Karpas-422 (cell line): ENCODE data around the gene THSD4. TPM values are rescaled to one million over a fixed set of nuclear protein-coding genes. Genes with fewer than 3 reads are reported as not detected.

Source experiments
- DNase-seq: peaks from one replicate; pipeline ENCODE4 v3.0.0-alpha.2; 2015
- H2AFZ ChIP-seq: fragments of 200-600 bp; sonication (generic); 2 replicates; pipeline ENCODE4 v1.6.1; 2014; ENCODE audit warnings: antibody characterized with exemption, low read length, mixed read lengths
- H3K27ac ChIP-seq: fragments of 200-600 bp; sonication (generic); 2 replicates; pipeline ENCODE4 v1.5.1; 2014; ENCODE audit warnings: mild to moderate bottlenecking, low read length, moderate library complexity
- H3K27me3 ChIP-seq: fragments of 200-600 bp; sonication (generic); 2 replicates; pipeline ENCODE4 v1.6.1; 2014; ENCODE audit warnings: low read length, mixed read lengths
- H3K36me3 ChIP-seq: fragments of 200-600 bp; sonication (generic); 2 replicates; pipeline ENCODE4 v1.6.1; 2014; ENCODE audit warnings: low read length, mixed read lengths; ENCODE audit not compliant: insufficient read depth
- H3K4me1 ChIP-seq: fragments of 200-600 bp; sonication (generic); 2 replicates; pipeline ENCODE4 v1.6.1; 2014; ENCODE audit warnings: mild to moderate bottlenecking, low read length, mixed read lengths
- H3K4me2 ChIP-seq: fragments of 200-600 bp; sonication (generic); 2 replicates; pipeline ENCODE4 v1.6.1; 2014; ENCODE audit warnings: low read length, low read depth, mild to moderate bottlenecking; ENCODE audit not compliant: poor library complexity, severe bottlenecking
- H3K4me3 ChIP-seq: fragments of 200-600 bp; sonication (generic); 2 replicates; pipeline ENCODE4 v1.5.1; 2014; ENCODE audit warnings: mild to moderate bottlenecking, antibody characterized with exemption, low read length, mixed read lengths
- H3K79me2 ChIP-seq: fragments of 200-600 bp; sonication (generic); 2 replicates; pipeline ENCODE4 v1.6.1; 2014; ENCODE audit warnings: mild to moderate bottlenecking, low read length, mixed read lengths
- H3K9ac ChIP-seq: fragments of 200-600 bp; sonication (generic); 2 replicates; pipeline ENCODE4 v1.6.0; 2014; ENCODE audit warnings: low read length
- H3K9me2 ChIP-seq: fragments of 200-600 bp; sonication (generic), shearing (Covaris generic); replicated peaks from 2 replicates; pipeline ENCODE4 v1.6.0; 2014; ENCODE audit warnings: mild to moderate bottlenecking, low read length, moderate library complexity; ENCODE audit not compliant: insufficient read depth
- H3K9me3 ChIP-seq: fragments of 300-700, 200-600 bp; sonication (generic); 2 replicates; pipeline ENCODE4 v1.6.1; 2014; ENCODE audit warnings: low read length, mixed read lengths
- H4K20me1 ChIP-seq: fragments of 200-600 bp; sonication (generic); 2 replicates; pipeline ENCODE4 v1.6.1; 2014; ENCODE audit warnings: mild to moderate bottlenecking, antibody characterized with exemption, low read length, low read depth; ENCODE audit not compliant: insufficient read depth
- total RNA-seq: library from RNA; depleted of rRNA; stranded (reverse); fragments of >200 nt; shearing (Covaris generic); gene quantifications from 2 replicates; pipeline ENCODE4 v1.2.3, GENCODE V29; 2014; ENCODE audit warnings: low replicate concordance

THSD4 gene
- total RNA-seq, 1 experiment from 2014 or later = 0.11 TPM

DNA sequence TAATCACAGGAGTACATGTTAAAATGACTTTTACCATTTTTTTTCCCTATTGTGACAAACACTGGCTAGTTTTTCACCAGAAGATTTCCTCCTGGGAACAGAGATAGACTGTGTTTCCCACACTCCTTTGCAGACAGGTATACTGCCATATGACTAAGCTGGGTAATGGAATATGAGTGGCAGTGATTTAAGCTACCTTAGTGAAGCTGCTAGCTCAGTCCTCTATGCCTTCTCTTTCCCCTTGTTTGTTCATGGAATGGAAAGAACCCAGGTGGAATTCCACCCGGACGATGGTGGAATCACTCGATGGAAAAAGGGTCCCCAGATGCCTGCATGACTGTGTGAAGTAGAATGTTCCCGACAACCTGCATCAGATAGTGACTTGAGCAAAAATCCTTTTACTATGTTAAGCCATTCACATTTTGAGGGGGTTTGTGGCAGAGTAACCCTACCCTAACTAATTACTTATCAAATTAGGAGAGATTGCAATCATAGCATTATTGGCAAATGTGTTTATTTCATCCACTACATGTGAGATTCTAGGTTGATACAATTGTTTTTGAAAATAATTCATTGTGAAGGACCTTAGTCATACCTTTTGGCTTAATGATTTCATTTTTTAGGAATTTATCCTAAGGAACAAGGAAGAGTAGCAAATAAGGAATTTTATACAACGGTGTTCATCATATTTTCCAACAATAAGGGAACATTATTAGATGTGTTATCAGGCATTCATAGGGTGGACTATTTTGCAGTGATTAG is 16.5 kb downstream of the THSD4 start:
- Histone ChIP-seq H3K36me3 (no peaks in the 10 kb centered on the region), H3K9ac (no peak overlapping the region), H3K4me1 (peaks cover 9% of the 10 kb centered on the region), H4K20me1 (no peaks in the 10 kb centered on the region), H3K4me2 (no peak overlapping the region), H3K9me2 (no peaks in the 10 kb centered on the region), H3K9me3 (no peaks in the 10 kb centered on the region), H3K79me2 (no peaks in the 10 kb centered on the region), H3K27ac (no peak overlapping the region), H2AFZ (no peak overlapping the region), H3K4me3 (no peak overlapping the region), H3K27me3 (no peaks in the 10 kb centered on the region)
- DNase-seq = no peak

DNA sequence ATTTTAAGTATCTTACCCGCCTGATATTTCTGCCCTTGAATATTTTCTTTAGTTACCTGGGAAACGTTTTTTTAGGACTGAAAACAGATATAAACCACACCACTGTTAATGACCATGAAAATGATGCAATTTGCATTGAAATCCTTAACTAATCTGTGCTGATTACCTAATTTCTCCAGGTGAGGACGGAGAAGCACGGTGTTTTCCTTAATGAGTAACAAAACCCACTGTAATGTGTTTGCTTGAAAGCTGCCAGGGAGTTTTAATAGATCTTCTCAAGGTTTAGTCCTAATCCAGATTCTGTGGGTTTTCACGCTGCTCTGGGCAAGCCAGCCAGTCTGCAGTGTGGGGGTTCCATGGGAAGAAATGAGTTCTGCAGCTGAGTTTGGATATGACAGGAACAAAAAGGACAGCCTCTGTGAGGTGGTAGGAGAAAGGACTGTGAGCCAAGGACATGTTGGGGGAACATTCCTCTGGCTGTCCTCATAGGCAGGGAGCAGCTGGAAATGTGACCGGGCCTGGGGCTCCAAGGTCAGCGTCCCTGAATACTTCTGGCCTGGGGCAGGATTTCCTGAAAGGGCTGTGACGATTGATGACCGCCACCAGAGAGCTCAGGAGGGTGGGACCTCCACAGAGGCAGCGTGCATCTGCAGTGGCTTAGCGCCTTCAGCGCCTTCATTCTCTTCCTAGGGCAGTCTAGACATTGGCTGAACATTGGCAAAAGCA is 18.6 kb downstream of the THSD4 start:
- no peaks in the 10 kb centered on the region for H3K9me2 ChIP-seq
- H3K4me3 ChIP-seq = no peak overlapping the region
- no peak for DNase-seq
- H3K27me3 ChIP-seq = no peaks in the 10 kb centered on the region
- no peak overlapping the region for H3K4me2 ChIP-seq
- no peak overlapping the region for H3K27ac ChIP-seq
- H3K79me2 ChIP-seq = no peaks in the 10 kb centered on the region
- no peak overlapping the region for H2AFZ ChIP-seq
- no peak overlapping the region for H3K9ac ChIP-seq
- H3K36me3 ChIP-seq = no peaks in the 10 kb centered on the region
- H3K4me1 ChIP-seq = no peaks in the 10 kb centered on the region
- no peaks in the 10 kb centered on the region for H3K9me3 ChIP-seq
- no peaks in the 10 kb centered on the region for H4K20me1 ChIP-seq

DNA sequence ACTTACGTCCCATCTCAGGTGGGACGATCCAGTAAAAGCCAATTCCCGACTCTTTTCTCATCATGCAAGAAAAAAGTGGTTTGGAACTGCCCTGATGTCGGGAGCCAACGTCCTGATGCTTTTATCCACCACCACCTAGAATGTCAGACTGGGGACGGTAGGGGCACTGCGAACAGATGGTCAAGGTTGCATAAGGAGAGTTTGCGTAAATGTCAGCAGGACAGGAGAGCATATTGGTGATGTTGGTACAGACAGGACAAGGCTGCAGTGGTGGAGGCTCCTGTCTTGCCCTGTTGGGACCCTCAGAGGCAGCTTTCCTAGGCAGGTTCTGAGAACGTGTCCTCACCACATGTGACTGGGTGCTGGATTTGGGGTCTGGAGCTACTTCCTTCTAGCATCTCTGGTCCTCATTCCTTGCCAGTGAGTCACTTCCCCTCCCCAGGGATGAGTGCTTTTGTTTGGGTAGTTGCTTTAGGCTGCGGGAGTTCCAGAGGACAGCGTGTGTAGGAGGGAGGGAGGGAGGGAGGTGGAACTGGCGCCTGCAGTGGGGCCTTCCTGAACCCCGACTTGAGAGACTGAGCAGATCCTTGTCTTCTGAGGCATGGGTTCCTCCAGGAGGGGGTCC is 21.0 kb downstream of the THSD4 start:
- Histone ChIP-seq H3K79me2 (no peaks in the 10 kb centered on the region), H3K4me1 (no peaks in the 10 kb centered on the region), H3K27me3 (no peaks in the 10 kb centered on the region), H3K4me2 (no peak overlapping the region), H3K4me3 (no peak overlapping the region), H3K27ac (no peak overlapping the region), H3K9ac (no peak overlapping the region), H4K20me1 (no peaks in the 10 kb centered on the region), H3K36me3 (no peaks in the 10 kb centered on the region), H3K9me2 (no peaks in the 10 kb centered on the region), H3K9me3 (no peaks in the 10 kb centered on the region), H2AFZ (no peak overlapping the region)
- DNase-seq = no peak

DNA sequence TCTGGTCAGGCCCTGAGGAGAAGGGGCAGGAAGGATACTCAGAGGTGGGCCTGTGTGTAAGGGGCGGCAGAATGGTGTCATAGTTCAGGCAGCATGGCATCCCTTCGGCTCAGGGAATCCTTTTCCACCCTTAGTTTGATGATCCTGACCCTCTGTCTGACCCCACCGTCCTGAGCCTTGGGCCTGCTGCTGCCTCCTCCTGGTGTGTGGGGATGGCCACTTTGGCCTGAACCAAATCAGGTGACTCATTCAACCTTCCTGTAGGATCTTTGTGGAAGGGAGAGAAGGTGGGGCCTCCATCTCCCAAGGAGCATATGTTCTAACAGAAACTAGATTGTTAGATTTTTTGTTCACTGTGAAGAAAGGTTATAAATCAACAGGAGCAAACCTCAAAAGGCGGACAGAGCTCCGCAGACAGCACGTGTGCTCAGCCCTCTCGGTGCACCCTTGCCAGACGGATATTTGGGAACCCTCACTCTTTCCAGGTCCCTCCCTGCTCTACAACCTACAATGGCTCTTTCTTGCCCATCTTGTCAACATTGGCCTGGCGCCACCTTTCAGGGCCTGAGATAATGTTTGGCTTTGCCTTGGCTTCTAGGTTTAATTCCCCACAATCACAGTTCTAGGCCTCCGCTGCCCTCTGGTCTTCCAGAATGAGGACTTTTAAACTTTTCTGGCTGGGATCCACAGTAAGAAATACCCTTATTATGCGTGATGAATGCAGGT is 21.7 kb downstream of the THSD4 start:
- Histone ChIP-seq H3K27ac (no peak overlapping the region), H3K9me2 (no peaks in the 10 kb centered on the region), H2AFZ (no peak overlapping the region), H3K9me3 (no peaks in the 10 kb centered on the region), H3K4me3 (no peak overlapping the region), H3K27me3 (no peaks in the 10 kb centered on the region), H3K79me2 (no peaks in the 10 kb centered on the region), H4K20me1 (no peaks in the 10 kb centered on the region), H3K9ac (no peak overlapping the region), H3K36me3 (no peaks in the 10 kb centered on the region), H3K4me2 (no peak overlapping the region), H3K4me1 (no peaks in the 10 kb centered on the region)
- no peak for DNase-seq

GRCh38 chr15:71138473-71138872 is 23.2 kb downstream of the THSD4 start:
- Histone ChIP-seq H2AFZ (no peak overlapping the region), H3K79me2 (no peaks in the 10 kb centered on the region), H3K27ac (no peak overlapping the region), H3K36me3 (no peaks in the 10 kb centered on the region), H3K4me1 (no peaks in the 10 kb centered on the region), H3K27me3 (no peaks in the 10 kb centered on the region), H3K9me3 (no peaks in the 10 kb centered on the region), H4K20me1 (no peaks in the 10 kb centered on the region), H3K9me2 (no peaks in the 10 kb centered on the region), H3K4me2 (no peak overlapping the region), H3K9ac (no peak overlapping the region), H3K4me3 (no peak overlapping the region)
- DNase-seq = no peak

DNA sequence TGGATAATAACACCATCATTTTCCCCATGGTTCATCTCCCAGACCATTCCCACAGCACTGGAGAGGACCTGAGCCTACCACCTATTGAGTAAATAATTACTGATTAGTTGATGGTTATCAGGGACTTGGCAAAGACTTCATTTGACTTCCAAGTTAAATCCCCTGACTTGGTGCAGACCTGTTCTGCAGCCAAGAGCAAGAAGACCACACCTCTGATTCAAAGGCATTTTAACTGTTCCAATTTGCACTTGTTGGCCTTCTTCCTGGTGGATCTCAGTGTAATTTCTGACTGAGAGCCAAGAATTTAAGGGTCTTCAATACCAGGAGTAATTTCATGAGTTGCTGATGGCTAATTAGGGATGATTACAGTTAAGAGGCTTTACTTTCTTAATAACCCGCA is 24.0 kb downstream of the THSD4 start:
- no peaks in the 10 kb centered on the region for H4K20me1 ChIP-seq
- no peaks in the 10 kb centered on the region for H3K9me3 ChIP-seq
- DNase-seq = no peak
- H3K4me1 ChIP-seq = no peaks in the 10 kb centered on the region
- no peak overlapping the region for H3K9ac ChIP-seq
- no peak overlapping the region for H3K4me2 ChIP-seq
- no peaks in the 10 kb centered on the region for H3K27me3 ChIP-seq
- no peak overlapping the region for H3K4me3 ChIP-seq
- H3K36me3 ChIP-seq = no peaks in the 10 kb centered on the region
- H3K27ac ChIP-seq = no peak overlapping the region
- no peaks in the 10 kb centered on the region for H3K79me2 ChIP-seq
- H3K9me2 ChIP-seq = no peaks in the 10 kb centered on the region
- H2AFZ ChIP-seq = no peak overlapping the region

DNA sequence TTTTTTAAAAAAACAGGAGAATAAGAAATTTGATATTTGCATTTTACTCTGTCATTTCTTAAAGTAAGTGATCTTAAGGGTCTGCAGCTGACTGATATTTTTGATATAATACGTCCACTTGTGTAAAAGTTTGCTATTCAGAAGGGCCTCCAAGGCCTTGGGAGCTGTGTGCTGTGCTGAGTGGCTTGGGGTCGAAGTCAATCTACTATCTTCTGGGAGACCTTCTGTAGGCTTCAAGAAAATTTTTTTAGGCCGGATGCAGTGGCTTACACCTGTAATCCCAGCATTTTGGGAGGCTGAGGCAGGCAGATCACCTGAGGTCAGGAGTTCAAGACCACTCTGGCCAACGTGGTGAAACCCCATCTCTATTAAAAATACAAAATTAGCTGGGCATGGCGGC is 26.3 kb downstream of the THSD4 start:
- no peak for DNase-seq
- Histone ChIP-seq H3K9me3 (no peaks in the 10 kb centered on the region), H3K4me2 (no peak overlapping the region), H3K4me1 (no peaks in the 10 kb centered on the region), H4K20me1 (no peaks in the 10 kb centered on the region), H3K9me2 (no peaks in the 10 kb centered on the region), H3K9ac (no peak overlapping the region), H3K79me2 (no peaks in the 10 kb centered on the region), H3K27me3 (no peaks in the 10 kb centered on the region), H3K36me3 (no peaks in the 10 kb centered on the region), H3K4me3 (no peak overlapping the region), H3K27ac (no peak overlapping the region), H2AFZ (no peak overlapping the region)

DNA sequence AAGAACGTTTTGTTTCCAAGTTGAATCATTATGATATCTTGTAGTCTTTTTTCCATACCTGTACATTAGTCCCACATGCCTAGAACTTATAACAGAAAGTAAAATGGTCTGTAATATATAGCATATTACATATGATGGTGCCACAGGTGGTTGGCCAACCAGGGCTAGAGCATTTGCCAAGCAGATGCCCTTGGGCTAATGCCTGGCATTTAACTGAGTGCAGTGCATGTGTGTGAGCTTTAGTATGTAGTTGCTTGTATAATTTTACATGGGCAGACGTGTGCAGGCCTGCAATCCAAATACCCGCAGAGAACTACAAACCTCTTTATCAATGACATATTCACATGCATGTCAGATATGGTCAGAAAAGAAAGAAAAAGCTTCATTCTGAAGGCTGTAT is 27.5 kb downstream of the THSD4 start:
- H3K9me2 ChIP-seq = no peaks in the 10 kb centered on the region
- no peaks in the 10 kb centered on the region for H3K79me2 ChIP-seq
- H3K4me1 ChIP-seq = no peaks in the 10 kb centered on the region
- no peak overlapping the region for H3K9ac ChIP-seq
- H3K27ac ChIP-seq = no peak overlapping the region
- H3K27me3 ChIP-seq = no peaks in the 10 kb centered on the region
- H3K9me3 ChIP-seq = no peaks in the 10 kb centered on the region
- no peaks in the 10 kb centered on the region for H3K36me3 ChIP-seq
- no peak for DNase-seq
- H2AFZ ChIP-seq = no peak overlapping the region
- no peaks in the 10 kb centered on the region for H4K20me1 ChIP-seq
- H3K4me2 ChIP-seq = no peak overlapping the region
- H3K4me3 ChIP-seq = no peak overlapping the region
